ENCODE measurements around the gene BNC2.

Gene BNC2

DNA sequence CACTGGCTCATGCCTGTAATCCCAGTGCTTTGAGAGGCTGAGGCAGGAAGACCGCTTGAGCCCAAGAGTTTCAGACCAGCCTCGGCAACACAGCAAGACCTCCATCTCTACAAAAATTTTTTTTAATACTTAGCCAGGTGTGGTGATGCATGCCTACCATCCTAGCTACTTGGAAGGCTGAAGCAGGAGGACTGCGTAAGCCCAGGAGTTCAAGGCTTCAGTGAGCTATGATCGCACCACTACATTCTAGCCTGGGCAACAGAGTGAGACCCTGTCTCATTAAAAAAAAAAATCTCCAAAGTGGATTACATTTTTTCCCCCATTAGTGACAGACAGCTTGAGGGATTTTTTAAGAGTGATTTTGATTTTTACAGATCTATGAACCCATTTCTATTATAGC, 230.8 kb downstream of the BNC2 start:
- no peak for DNase-seq (ENCODE audit: low read depth, low spot score)
- TF ChIP-seq, protein P1, sequence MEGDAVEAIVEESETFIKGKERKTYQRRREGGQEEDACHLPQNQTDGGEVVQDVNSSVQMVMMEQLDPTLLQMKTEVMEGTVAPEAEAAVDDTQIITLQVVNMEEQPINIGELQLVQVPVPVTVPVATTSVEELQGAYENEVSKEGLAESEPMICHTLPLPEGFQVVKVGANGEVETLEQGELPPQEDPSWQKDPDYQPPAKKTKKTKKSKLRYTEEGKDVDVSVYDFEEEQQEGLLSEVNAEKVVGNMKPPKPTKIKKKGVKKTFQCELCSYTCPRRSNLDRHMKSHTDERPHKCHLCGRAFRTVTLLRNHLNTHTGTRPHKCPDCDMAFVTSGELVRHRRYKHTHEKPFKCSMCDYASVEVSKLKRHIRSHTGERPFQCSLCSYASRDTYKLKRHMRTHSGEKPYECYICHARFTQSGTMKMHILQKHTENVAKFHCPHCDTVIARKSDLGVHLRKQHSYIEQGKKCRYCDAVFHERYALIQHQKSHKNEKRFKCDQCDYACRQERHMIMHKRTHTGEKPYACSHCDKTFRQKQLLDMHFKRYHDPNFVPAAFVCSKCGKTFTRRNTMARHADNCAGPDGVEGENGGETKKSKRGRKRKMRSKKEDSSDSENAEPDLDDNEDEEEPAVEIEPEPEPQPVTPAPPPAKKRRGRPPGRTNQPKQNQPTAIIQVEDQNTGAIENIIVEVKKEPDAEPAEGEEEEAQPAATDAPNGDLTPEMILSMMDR (IDR thresholded peaks at IDR 0.05; ENCODE audit: insufficient read depth, low read length, missing control alignments) = no peak
- H3K4me3 ChIP-seq (ENCODE audit: low read depth, low read length) = no peak overlapping the region
- ChIA-PET CTCF (interaction anchor here (0.5 kb wide), 1 partner anchor 426 kb away, joined by 3 read pairs; no protein-coding TSS in a partner anchor), POLR2A (no interaction called here)

DNA sequence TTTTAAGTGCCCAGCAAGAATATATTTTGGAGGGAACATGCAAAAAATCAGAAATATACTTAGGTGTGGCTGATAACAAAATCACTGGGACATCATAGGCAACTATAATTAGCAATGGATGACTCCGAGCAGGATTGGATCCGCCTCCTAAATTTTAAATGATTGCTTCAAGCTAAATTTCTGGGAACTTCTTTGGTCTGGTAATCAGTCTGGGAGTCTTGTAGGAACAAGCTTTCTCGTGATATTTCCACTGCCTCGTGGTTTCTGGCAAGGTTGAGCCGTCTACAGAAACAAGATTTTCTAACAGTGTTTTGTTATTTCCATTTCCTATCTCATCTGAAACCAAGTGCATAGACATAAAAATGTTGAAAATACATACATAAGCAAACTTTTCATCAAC, 232.6 kb downstream of the BNC2 start:
- TF ChIP-seq, protein P1 (IDR thresholded peaks at IDR 0.05; ENCODE audit: insufficient read depth, low read length, missing control alignments) = no peak
- CTCF ChIA-PET = no interaction called here
- POLR2A ChIA-PET = no interaction called here
- DNase-seq (ENCODE audit: low read depth, low spot score) = no peak
- H3K4me3 ChIP-seq (ENCODE audit: low read depth, low read length) = no peak overlapping the region

DNA sequence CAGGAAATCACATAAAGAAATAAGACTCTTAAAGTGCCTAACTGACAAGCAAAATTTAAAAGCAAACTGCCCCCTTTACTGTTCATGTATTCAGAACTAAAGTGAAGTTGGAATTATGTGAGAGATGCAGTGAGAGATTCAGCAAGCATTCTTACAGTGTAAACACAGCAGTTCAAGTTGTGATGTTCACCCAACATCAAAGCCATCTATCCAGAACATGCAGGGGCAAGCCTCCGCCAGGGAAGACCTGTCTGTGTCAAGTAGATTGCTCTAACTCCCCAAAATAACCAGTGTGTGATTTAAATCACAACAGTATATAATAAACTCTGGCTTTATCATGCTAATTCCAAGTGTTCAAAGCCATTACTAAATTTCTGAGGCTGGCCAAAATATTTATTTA, 233.3 kb downstream of the BNC2 start:
- ChIA-PET POLR2A (no interaction called here), CTCF (no interaction called here)
- TF ChIP-seq, protein P1 (IDR thresholded peaks at IDR 0.05; ENCODE audit: insufficient read depth, low read length, missing control alignments) = no peak
- no peak overlapping the region for H3K4me3 ChIP-seq (ENCODE audit: low read depth, low read length)
- no peak for DNase-seq (ENCODE audit: low read depth, low spot score)

DNA sequence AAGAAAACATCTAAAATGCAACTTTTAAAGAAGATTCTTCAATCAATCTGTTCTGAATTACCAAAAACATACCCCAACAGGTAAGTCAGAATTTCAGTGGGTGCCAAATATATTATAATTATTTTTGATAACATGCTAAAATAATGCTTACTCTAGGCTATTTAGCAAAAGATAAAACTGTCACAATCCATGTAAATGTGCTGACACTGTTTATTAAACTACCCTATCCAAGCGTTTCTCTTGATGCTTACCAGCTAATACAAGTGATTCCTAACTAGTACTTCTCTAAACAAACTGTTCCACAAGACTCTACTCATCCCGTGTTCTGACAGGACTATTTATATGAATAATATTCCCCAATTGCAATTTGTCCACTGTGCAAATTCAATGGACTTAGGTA, 236.7 kb downstream of the BNC2 start:
- ChIA-PET POLR2A (no interaction called here), CTCF (no interaction called here)
- H3K4me3 ChIP-seq (ENCODE audit: low read depth, low read length) = no peak overlapping the region
- DNase-seq (ENCODE audit: low read depth, low spot score) = no peak
- TF ChIP-seq, protein P1 (IDR thresholded peaks at IDR 0.05; ENCODE audit: insufficient read depth, low read length, missing control alignments) = no peak

DNA sequence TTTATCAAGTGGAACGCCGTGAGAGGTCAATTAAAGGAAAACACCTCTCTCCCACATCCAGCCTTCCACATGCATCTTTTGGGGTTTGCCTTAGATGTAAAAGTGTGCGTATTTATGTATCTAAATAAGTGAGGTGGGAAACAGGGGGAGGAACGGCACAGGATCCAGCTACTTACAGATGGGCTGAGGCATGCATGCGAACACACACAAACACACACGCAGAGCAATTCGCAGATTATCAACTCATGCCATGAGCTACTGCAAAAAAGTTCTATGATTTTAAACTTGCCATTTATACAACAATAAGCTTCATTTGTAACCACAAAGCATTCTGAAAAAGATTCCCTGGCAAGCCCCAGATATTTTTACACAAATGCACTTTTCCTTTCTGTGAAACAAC, 242.1 kb downstream of the BNC2 start:
- TF ChIP-seq, protein P1 (IDR thresholded peaks at IDR 0.05; ENCODE audit: insufficient read depth, low read length, missing control alignments) = no peak
- peak overlapping the region; percentile 42 for H3K4me3 ChIP-seq (ENCODE audit: low read depth, low read length)
- ChIA-PET POLR2A (interaction anchor here (0.5 to 1.7 kb wide), 4 partner anchors 8 to 98 kb away, joined by 3 to 8 read pairs (median 4); no protein-coding TSS in a partner anchor), CTCF (interaction anchor here (0.7 to 1.0 kb wide), 2 partner anchors 11 to 495 kb away, joined by 3 to 5 read pairs; no protein-coding TSS in a partner anchor)
- no peak for DNase-seq (ENCODE audit: low read depth, low spot score)

DNA sequence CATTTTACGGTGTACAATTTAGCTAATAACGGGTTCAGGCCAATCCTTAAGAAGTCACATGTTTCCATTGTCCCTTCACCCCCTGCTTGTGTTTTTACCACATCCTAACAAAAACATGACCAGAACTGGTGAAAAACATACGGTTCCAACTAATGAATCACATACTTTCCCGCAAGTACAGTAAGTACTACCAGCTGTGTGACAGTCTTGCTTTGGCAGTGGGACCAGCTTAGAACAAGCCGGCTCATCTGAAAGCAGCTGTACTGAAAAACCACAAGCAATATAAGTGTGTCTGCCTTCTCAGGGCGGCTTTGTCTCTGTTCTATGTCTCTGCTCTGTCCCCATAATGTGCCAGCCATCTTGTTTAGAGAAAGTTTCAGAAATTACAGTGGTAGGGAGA, 242.5 kb downstream of the BNC2 start:
- H3K4me3 ChIP-seq (ENCODE audit: low read depth, low read length) = peak overlapping the region; percentile 42
- ChIA-PET CTCF (interaction anchor here (0.7 to 1.3 kb wide), 3 partner anchors 9 to 495 kb away, joined by 3 to 5 read pairs (median 3); no protein-coding TSS in a partner anchor), POLR2A (interaction anchor here (0.7 to 1.7 kb wide), 3 partner anchors 8 to 77 kb away, joined by 3 to 8 read pairs (median 5); no protein-coding TSS in a partner anchor)
- peak; percentile 93 for DNase-seq (ENCODE audit: low read depth, low spot score)
- TF ChIP-seq, protein P1 (IDR thresholded peaks at IDR 0.05; ENCODE audit: insufficient read depth, low read length, missing control alignments) = no peak

Measured in AG04449 (cell line).